Measurements from ENCODE around the gene TUT7. TPM values are rescaled to one million over a fixed set of nuclear protein-coding genes. Genes with fewer than 3 reads are reported as not detected.
A peak's percentile ranks its signal among the peaks of the same experiment; 100 is the strongest.

The TUT7 gene
- total RNA-seq, 1 donor from 2014 or later: 26.6 TPM

- Mint-ChIP-seq H3K4me1 (peaks cover 34% of the 10 kb centered on the region), H3K27ac (peak overlapping the region; percentile 37), H3K27me3 (ENCODE audit: low read depth) (no peaks in the 10 kb centered on the region)
These were observed 2.3 kb downstream of the TUT7 start for GRCh38 chr9:86351880-86352279.

GRCh38 chr9:86350006-86350760, 4.0 kb downstream of the TUT7 start:
- no peak overlapping the region for H3K27ac Mint-ChIP-seq
- H3K4me3 Mint-ChIP-seq: no peak overlapping the region
- no peaks in the 10 kb centered on the region for H3K27me3 Mint-ChIP-seq (ENCODE audit: low read depth)
- TF ChIP-seq CTCF (IDR thresholded peaks at IDR 0.05; ENCODE audit: unreplicated experiment): no peak
- H3K4me1 Mint-ChIP-seq: peaks cover 31% of the 10 kb centered on the region
- no peak for DNase-seq (ENCODE audit: low spot score in 2 of 2, unreplicated experiment in 2 of 2)
- no peaks in the 10 kb centered on the region for H3K9me3 Mint-ChIP-seq
- peaks cover 12% of the 10 kb centered on the region for H3K36me3 Mint-ChIP-seq

More at GRCh38 chr9:86351880-86352279, 2.3 kb downstream of the TUT7 start:
- Mint-ChIP-seq H3K4me3 (peak overlapping the region; percentile 37), H3K9me3 (no peaks in the 10 kb centered on the region), H3K36me3 (peaks cover 12% of the 10 kb centered on the region)
- DNase-seq (ENCODE audit: low spot score in 2 of 2, unreplicated experiment in 2 of 2): no peak
- TF ChIP-seq CTCF (IDR thresholded peaks at IDR 0.05; ENCODE audit: unreplicated experiment): no peak

DNA sequence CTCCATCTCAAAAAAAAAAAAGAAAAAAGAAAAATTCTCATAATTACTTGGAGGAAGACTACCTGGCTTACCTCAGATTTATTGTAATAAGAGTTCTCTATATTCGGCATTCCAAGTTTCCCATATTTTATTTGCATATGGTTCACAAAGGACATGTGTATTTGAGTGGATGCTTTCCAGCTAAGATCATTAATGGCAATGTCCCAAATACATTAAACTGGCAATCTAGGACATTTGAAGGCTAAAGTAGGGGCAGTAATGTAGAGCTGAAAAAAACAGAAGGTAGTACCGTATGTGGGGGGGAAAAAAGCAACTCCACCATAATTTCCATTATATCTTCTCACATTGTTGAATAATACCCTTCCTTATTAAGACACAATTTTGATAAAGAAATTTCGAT, 4.9 kb downstream of the TUT7 start:
- H3K4me1 Mint-ChIP-seq: peaks cover 26% of the 10 kb centered on the region
- H3K36me3 Mint-ChIP-seq: peaks cover 16% of the 10 kb centered on the region
- H3K27me3 Mint-ChIP-seq (ENCODE audit: low read depth): no peaks in the 10 kb centered on the region
- TF ChIP-seq CTCF (IDR thresholded peaks at IDR 0.05; ENCODE audit: unreplicated experiment): no peak
- no peaks in the 10 kb centered on the region for H3K9me3 Mint-ChIP-seq
- DNase-seq (ENCODE audit: low spot score in 2 of 2, unreplicated experiment in 2 of 2): no peak
- H3K27ac Mint-ChIP-seq: no peak overlapping the region
- no peak overlapping the region for H3K4me3 Mint-ChIP-seq

DNA sequence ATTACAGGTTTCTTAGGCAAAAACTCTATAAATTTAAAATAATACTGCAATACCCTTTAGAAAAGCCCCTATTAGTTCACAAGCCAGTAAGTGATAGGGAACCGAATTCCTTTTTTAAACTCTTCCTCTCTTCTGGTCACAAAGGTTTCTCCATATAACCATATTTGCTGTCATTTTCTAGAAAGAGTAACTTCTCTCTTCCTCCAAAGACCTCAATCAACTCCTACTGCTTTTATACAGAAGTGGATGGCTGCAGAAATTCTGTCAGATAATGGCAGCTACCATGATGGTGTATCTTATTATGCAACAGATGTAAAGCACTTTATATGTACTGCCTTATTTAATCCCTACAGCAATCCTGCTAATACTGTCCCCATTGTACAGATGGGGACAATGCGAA, 6.2 kb downstream of the TUT7 start:
- Mint-ChIP-seq H3K27me3 (ENCODE audit: low read depth) (no peaks in the 10 kb centered on the region), H3K36me3 (peaks cover 16% of the 10 kb centered on the region), H3K27ac (no peak overlapping the region), H3K9me3 (no peaks in the 10 kb centered on the region), H3K4me3 (no peak overlapping the region), H3K4me1 (peaks cover 22% of the 10 kb centered on the region)
- no peak for DNase-seq (ENCODE audit: low spot score in 2 of 2, unreplicated experiment in 2 of 2)
- TF ChIP-seq CTCF (IDR thresholded peaks at IDR 0.05; ENCODE audit: unreplicated experiment): no peak

GRCh38 chr9:86344818-86345217, 9.4 kb downstream of the TUT7 start:
- TF ChIP-seq CTCF (IDR thresholded peaks at IDR 0.05; ENCODE audit: unreplicated experiment): no peak
- peaks cover 26% of the 10 kb centered on the region for H3K36me3 Mint-ChIP-seq

More at GRCh38 chr9:86344818-86345217, 9.4 kb downstream of the TUT7 start:
- H3K9me3 Mint-ChIP-seq: no peaks in the 10 kb centered on the region
- no peak overlapping the region for H3K27ac Mint-ChIP-seq
- no peaks in the 10 kb centered on the region for H3K27me3 Mint-ChIP-seq (ENCODE audit: low read depth)
- peaks cover 17% of the 10 kb centered on the region for H3K4me1 Mint-ChIP-seq
- H3K4me3 Mint-ChIP-seq: no peak overlapping the region
- DNase-seq (ENCODE audit: low spot score in 2 of 2, unreplicated experiment in 2 of 2): no peak
